HG03039 (cell line): Measurements from ENCODE around the gene HELT.
"Not testable (repeated sequence)": the region's sequence is repeated elsewhere in the genome, so short reads cannot be mapped to it uniquely, and the experiment has no call there.

Experiments used
- ATAC-seq: cut with Tn5 transposase; IDR thresholded peaks from one replicate; pipeline ENCODE4 v1.9.1; 2021; ENCODE audit warnings: mild to moderate bottlenecking, moderate library complexity; ENCODE audit not compliant: unreplicated experiment

The HELT gene

DNA sequence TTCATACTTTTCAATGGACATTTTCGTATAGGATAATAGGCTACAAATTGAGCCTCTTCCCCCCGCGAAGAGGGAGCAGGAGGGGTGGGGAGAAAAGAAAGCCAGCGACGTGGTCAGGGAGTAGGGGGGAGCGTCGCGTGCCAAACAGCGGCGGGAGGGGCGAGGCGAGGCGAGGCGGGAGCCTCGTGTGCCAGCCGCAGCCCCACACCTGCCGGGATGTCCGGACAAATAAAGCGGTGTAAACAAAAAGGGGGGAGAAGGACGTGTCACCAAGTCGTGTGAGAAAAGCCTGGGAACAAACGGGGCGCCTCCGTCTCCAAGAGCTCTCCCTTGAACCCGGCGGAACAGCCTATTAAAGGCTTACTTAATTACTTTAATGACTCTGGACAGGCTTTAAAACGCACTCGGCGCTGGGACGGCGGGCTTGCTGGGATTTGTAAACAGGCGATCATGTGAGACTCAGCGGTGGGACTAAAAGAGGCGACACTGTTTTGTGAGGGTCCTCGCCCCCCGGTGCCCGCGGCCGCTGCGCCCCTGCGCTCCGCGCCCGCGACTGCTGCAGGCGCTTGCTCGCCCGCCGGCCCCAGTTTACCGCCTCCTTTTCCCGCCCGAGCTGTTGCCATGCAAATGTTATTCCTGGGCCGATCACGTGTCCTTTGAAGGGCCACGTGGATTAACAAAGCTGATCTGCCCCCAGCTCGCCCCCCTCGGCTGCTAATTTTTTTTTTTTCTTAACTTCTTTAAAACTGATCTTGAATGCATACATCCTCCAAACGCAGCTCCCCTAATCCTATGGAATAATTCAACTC lies at the start of gene HELT:
TSS of gene HELT (plus strand) at position 527 of the 809 bp plus-strand sequence. CDS start 439 bp downstream, outside the sequence.
- ATAC-seq = no peak

DNA sequence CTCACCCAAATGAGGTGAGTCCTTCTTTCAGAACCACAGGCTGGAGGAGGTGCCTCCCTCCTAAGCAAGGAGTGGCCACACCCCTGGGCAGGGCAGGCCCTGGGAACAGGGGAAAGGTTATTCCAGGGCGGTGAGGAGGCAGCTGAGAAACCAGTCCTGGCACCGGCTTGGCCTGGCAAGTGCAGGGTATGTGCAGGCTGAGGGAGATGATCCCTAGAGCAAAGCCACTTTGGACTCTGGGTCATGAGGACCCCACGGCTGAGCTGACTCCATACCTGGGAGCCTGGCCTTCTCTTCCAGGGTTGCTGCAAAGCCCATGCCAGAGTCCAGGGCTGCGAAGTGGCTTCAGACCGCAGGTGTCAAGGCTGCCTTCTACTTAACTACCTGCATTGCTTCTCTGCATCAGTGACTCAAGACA lies 49.5 kb upstream of the HELT start:
- ATAC-seq = no peak

DNA sequence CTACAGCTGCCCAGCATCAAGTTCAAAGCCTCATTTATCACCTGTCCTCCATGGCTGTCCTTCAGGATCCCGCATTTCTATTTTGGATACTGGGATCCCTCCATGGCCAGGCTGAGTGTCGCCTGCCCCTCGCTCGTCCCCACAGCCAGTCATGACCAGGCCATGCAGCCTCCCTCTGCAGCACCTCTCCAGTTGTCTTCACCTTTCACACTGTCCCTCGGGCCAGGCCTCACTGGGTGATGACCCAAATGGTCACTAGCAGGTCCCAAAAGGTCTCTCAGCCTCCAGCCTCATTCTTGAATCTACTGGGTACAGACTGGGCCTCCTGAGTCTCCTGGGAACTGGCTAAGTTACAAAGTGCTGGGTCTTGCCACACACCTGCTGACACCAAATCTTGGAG lies 48.7 kb upstream of the HELT start:
- no peak for ATAC-seq

DNA sequence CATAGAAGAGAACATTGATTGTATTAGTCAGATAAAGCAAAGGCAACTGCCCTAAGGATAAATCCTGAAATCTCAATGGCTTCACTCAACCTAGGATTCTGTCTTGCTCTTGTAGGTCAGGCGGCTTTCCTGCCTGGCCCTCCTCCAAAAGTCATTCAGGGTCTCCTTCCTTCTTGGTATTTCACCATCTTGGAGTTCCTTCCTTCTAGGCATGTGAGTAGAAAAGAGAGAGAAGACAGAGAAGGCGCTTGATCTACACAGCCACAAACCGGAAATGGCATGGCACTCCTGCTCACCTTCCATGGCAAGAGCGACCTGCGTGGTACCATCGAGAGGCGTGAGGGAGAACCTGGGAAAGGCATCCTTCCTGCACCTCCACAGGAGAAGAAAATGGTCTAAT lies 45.3 kb upstream of the HELT start:
- ATAC-seq = no peak

DNA sequence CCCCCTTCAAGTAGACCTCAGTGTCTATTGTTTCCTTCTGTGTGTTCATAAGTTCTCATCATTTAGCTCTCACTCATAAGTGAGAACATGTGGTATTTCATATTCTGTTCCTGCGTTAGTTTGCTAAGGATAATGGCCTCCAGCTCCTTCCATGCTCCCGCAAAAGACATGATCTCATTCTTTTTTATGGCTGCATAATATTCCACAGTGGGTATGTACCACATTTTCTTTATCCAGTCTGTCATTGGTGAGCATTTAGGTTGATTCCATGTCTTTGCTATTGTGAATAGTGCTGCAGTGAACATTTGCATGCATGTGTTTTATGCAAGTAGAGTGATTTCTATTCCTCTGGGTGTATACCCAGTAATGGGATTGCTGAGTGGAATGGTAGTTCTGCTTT lies 41.9 kb upstream of the HELT start:
- not testable (repeated sequence) for ATAC-seq

GRCh38 chr4:184977747-184978146 lies 40.5 kb upstream of the HELT start:
- ATAC-seq = no peak

DNA sequence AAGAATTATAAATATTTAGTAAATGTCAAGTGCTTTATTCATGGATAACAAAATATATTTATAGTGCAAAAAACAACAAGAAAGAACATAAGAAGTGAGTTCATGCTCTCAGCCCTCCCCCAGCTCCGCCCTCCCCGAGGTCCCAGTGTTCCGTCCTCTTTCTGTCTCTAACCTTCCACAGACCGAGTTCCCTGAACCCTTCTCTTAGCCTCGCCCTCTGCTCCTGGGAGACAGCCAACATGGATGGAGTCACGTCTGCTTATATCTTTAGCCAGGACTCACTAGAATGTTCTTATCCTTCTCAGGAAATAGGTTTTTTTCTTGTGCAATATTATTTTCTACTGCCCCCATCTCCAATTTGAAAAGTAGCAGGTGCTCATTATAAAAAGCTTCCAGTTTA lies 40.1 kb upstream of the HELT start:
- no peak for ATAC-seq

DNA sequence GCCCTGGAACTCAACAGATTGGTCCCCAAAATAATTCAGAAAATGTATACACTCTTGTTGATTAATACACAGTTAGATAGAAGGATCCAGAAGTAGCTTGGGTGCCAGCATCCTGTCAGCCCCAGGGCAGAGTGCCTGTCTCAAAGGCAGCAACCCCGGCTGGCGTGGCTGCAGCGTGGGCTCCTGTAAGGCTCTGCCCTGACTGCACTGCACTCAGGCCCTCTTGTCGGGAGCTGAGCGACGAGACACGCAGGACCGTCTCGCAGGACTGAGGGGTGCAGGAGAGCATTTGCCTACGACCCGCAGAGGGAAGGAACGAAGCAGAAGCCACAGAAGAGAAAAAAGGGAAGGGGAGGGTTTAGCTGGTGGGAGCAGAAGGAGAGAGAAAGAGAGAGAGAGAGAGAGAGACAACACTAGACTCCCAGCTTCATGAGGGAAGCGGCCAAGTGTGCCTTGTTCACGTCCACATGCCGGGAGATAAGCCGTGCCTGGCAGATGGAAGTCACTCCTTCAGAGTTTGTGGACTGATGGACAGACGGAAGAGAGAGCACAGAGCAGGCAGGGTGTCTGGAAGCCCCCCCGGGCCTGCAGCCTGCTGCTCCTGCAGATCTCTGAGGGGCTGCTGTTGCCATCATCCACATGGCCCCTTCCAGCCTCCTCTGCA lies 38.7 kb upstream of the HELT start:
- no peak for ATAC-seq

DNA sequence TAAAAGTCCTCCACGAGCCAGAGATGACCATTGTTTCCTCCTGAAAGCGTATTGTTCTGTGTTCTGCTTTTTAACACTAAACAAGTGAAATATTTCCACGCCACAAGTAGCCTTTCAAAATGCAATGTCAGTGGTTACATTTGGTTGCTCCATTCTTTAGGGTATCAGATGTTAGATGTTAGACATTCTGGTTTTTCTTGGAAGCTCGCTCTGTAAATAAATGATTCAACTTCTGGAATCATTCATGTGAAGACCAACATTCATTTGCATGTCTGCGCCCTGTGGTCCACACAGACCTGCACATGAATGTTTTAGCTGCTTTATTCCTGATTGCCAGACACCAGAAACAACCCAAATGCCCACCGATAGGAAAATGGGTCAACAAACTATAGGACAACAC lies 38.0 kb upstream of the HELT start:
- no peak for ATAC-seq

- ATAC-seq = peak; percentile 58
Measured at GRCh38 chr4:184983672-184984356, 34.5 kb upstream of the HELT start.

- ATAC-seq = no peak
Measured at GRCh38 chr4:184987493-184988031, 30.7 kb upstream of the HELT start.

DNA sequence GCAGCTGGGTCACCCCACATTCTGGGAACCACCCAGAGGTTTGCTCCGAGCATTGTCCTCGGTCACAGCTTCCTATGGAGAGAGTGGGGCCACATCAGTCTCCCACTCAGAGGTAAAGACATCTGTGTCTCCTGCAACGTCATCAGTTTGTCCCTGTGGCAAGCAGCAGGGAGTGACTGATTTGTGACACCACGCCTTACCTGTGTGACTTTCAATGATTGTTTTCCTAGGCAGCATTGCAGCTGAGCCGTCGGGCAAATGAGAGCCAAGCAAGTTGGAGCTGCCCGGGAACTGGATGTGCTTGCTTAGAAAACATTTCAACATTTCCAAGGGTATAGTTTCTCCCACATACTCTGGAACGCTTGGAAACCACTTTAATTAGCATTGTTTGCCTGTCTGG lies 29.7 kb upstream of the HELT start:
- ATAC-seq = no peak

DNA sequence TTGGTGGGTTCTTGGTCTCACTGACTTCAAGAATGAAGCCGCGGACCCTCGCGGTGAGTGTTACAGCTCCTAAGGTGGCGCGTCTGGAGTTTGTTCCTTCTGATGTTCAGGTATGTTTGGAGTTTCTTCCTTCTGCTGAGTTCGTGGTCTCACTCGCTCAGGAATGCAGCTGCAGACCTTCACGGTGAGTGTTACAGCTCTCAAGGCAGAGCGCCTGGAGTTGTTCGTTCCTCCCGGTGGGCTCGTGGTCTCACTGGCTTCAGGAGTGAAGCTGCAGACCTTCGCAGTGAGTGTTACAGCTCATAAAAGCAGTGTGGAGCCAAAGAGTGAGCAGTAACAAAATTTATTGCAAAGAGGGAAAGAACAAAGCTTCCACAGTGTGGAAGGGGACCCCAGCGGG lies 29.0 kb upstream of the HELT start:
- ATAC-seq = not testable (repeated sequence)

DNA sequence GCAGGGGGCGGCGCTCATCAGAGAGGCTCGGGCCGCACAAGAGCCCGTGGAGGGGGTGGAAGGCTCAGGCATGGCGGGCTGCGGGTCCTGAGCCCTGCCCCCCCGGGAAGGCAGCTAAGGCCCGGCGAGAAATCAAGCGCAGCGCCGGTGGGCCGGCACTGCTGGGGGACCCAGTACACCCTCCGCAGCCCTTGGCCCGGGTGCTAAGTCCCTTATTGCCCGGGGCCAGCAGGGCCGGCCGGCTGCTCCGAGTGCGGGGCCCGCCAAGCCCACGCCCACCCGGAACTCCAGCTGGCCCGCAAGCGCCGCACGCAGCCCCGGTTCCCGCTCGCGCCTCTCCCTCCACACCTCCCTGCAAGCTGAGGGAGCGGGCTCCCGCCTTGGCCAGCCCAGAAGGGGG lies 28.2 kb upstream of the HELT start:
- not testable (repeated sequence) for ATAC-seq

- no peak for ATAC-seq
Measured at GRCh38 chr4:184991860-184992259, 26.4 kb upstream of the HELT start.

GRCh38 chr4:184992422-184992821 lies 25.9 kb upstream of the HELT start:
- no peak for ATAC-seq

DNA sequence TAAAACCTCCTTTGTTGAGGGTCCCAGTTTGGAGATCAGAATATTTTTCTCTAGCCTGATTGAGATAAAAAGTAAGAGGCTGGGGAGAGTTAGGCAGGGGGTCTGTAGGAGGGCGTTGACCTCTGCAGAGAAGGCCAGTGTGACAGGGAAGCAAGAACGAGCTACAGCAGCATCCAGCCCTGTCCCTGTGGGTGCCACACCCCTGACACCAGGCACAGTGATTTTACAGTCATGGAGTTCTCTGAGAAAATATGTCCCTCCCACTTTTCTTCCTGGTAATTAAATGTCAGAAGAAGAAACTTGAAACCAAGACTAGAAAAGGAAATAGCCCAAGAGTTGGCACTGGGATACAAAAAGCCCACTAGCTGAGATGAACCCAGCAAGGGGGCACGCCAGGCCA lies 25.0 kb upstream of the HELT start:
- no peak for ATAC-seq

- ATAC-seq = no peak
Measured at GRCh38 chr4:184994010-184994622, 24.2 kb upstream of the HELT start.

DNA sequence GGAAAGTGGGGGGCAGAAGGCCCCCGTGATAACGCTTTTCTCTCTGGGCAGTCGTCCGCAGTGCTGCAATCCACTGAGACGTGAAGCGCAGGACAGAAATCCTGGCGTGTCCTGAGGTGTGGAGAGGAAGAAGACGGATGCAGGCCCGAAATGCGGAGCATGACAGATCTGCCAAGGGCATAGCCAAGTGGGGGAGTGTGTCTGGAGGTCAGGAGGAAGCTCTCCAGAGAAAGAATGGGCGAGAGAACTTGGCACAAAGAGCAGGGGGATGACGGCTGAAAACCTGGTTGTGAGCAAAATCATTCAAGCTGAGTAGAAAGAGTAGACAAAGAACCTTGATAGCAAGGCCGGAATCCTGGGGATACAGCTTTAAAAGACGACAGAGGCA lies 23.7 kb upstream of the HELT start:
- no peak for ATAC-seq

DNA sequence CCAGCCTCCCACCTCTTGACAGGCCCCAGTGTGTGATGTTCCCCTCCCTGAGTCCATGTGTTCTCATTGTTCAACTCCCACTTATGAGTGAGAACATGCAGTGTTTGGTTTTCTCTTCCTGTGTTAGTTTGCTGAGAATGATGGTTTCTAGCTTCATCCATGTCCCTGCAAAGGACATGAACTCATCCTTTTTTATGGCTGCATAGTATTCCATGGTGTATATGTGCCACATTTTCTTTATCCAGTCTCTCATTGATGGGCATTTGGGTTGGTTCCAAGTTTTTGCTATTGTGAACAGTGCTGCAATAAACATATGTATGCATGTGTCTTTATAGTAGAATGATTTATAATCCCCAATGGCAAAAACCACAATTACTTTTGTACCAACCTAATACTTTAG lies 20.6 kb upstream of the HELT start:
- ATAC-seq = not testable (repeated sequence)

GRCh38 chr4:185002784-185003183 lies 15.5 kb upstream of the HELT start:
- no peak for ATAC-seq
